GM18858 (cell line): ENCODE measurements around the gene HEPACAM.

ENCODE experiments used
- ATAC-seq: cut with Tn5 transposase; IDR thresholded peaks from one replicate; pipeline ENCODE4 v1.9.1; 2021; ENCODE audit not compliant: unreplicated experiment

Gene HEPACAM

GRCh38 chr11:124870430-124870829 lies 65.4 kb downstream of the HEPACAM start:
- ATAC-seq = no peak

- no peak for ATAC-seq
Measured at GRCh38 chr11:124869856-124870387, 65.9 kb downstream of the HEPACAM start.

- ATAC-seq = no peak
Measured at GRCh38 chr11:124869331-124869730, 66.5 kb downstream of the HEPACAM start.
